HEK293 (cell line): ENCODE results near the gene DMD.
A peak's percentile ranks its signal among the peaks of the same experiment; 100 is the strongest.

Experiments used
- CTCF ChIA-PET: fragments of 350-600 bp; formaldehyde crosslinking; extraction: SDS; loops from one replicate; lab custom pipeline; 2021; ENCODE audit warnings: antibody characterized with exemption; lab: Yijun Ruan, JAX
- POLR2A ChIA-PET: fragments of 300-600 bp; formaldehyde crosslinking; extraction: SDS; loops from one replicate; lab custom pipeline; 2020; ENCODE audit warnings: antibody characterized with exemption, inconsistent platforms; lab: Yijun Ruan, JAX
- H3K27ac ChIP-seq: fragments of 200-500 bp; sonication (Bioruptor generic); 2 replicates; pipeline ENCODE4 v1.5.1; 2014; ENCODE audit warnings: low read depth, low read length, control low read depth, inconsistent platforms; ENCODE audit errors: extremely low read depth
- H3K36me3 ChIP-seq, 2 experiments: fragments of 200-500 bp in 1 of 2; sonication (Bioruptor generic) in 1 of 2; 1 replicate in 1 of 2; 2 replicates in 1 of 2; pipeline ENCODE4 v1.5.1; 2014 to 2017; ENCODE audit warnings: inconsistent platforms in 2 of 2, low read length in 2 of 2; ENCODE audit not compliant: control insufficient read depth in 2 of 2, insufficient read depth in 1 of 2
- H3K4me1 ChIP-seq: fragments of 200-500 bp; sonication (Bioruptor generic); 2 replicates; pipeline ENCODE4 v1.5.1; 2014; ENCODE audit warnings: mild to moderate bottlenecking, low read length, inconsistent platforms; ENCODE audit not compliant: control insufficient read depth, insufficient read depth
- H3K4me3 ChIP-seq: 2 replicates; pipeline ENCODE4 v1.5.1; 2011; ENCODE audit warnings: low read depth, mild to moderate bottlenecking, control low read depth, low read length, moderate library complexity
- H3K9me3 ChIP-seq: fragments of 200-500 bp; sonication (Bioruptor generic); 2 replicates; pipeline ENCODE4 v1.5.1; 2014; ENCODE audit warnings: low read depth, low read length, inconsistent platforms; ENCODE audit not compliant: control insufficient read depth, insufficient read depth
- GLI2 ChIP-seq: fragments of 450-650 bp; formaldehyde crosslinking; IDR thresholded peaks from 2 replicates; pipeline ENCODE4; 2017; ENCODE audit warnings: missing biosample characterization, missing genetic modification characterization, low read depth, borderline replicate concordance
- GLI4 ChIP-seq: fragments of 450-650 bp; formaldehyde crosslinking; IDR thresholded peaks from 2 replicates; pipeline ENCODE4 v1.5.1; 2016; ENCODE audit warnings: missing biosample characterization, missing genetic modification characterization
- OVOL3 ChIP-seq: fragments of 450-650 bp; formaldehyde crosslinking; IDR thresholded peaks from 2 replicates; pipeline ENCODE4 v1.5.1; 2016; ENCODE audit warnings: missing biosample characterization, missing genetic modification characterization
- SCRT1 ChIP-seq: fragments of 450-650 bp; formaldehyde crosslinking; IDR thresholded peaks from 2 replicates; pipeline ENCODE4 v1.5.1; 2016; ENCODE audit warnings: missing biosample characterization, missing genetic modification characterization, borderline replicate concordance
- SCRT2 ChIP-seq: fragments of 450-650 bp; formaldehyde crosslinking; IDR thresholded peaks from 2 replicates; pipeline ENCODE4 v1.5.1; 2016; ENCODE audit warnings: missing biosample characterization, missing genetic modification characterization
- ZFP41 ChIP-seq: fragments of 450-650 bp; formaldehyde crosslinking; IDR thresholded peaks from 2 replicates; pipeline ENCODE4 v1.5.1; 2016; ENCODE audit warnings: missing biosample characterization, missing genetic modification characterization, borderline replicate concordance
- ZNF2 ChIP-seq: fragments of 450-650 bp; formaldehyde crosslinking; IDR thresholded peaks from 2 replicates; pipeline ENCODE4 v1.5.1; 2016; ENCODE audit warnings: missing biosample characterization, missing genetic modification characterization
- ZNF366 ChIP-seq: fragments of 450-650 bp; formaldehyde crosslinking; conservative IDR thresholded peaks from 2 replicates; pipeline ENCODE4 v1.5.1; 2016; ENCODE audit warnings: missing biosample characterization, missing genetic modification characterization
- ZNF48 ChIP-seq: fragments of 450-650 bp; formaldehyde crosslinking; IDR thresholded peaks from 2 replicates; pipeline ENCODE4 v1.5.1; 2016; ENCODE audit warnings: missing biosample characterization, missing genetic modification characterization
- ZNF624 ChIP-seq: fragments of 450-650 bp; formaldehyde crosslinking; IDR thresholded peaks from 2 replicates; pipeline ENCODE4 v1.5.1; 2017; ENCODE audit warnings: missing biosample characterization, missing genetic modification characterization
- ZNF664 ChIP-seq: fragments of 450-650 bp; formaldehyde crosslinking; IDR thresholded peaks from 2 replicates; pipeline ENCODE4 v1.5.1; 2016; ENCODE audit warnings: missing biosample characterization, missing genetic modification characterization
- TF ChIP-seq, protein P1 (sequence below): fragments of 450-650 bp; formaldehyde crosslinking; IDR thresholded peaks from 2 replicates; pipeline ENCODE4 v1.5.1; 2016; ENCODE audit warnings: missing biosample characterization, missing genetic modification characterization
- TF ChIP-seq, protein P2 (sequence below): fragments of 450-650 bp; formaldehyde crosslinking; IDR thresholded peaks from 2 replicates; pipeline ENCODE4 v1.5.1; 2016; ENCODE audit warnings: missing biosample characterization, missing genetic modification characterization
- TF ChIP-seq, protein P3 (sequence below): fragments of 450-650 bp; formaldehyde crosslinking; IDR thresholded peaks from 2 replicates; pipeline ENCODE4 v1.5.1; 2016; ENCODE audit warnings: missing biosample characterization, missing genetic modification characterization
- TF ChIP-seq, protein P4 (sequence below): fragments of 450-650 bp; formaldehyde crosslinking; IDR thresholded peaks from 2 replicates; pipeline ENCODE4 v1.5.1; 2016; ENCODE audit warnings: missing biosample characterization, missing genetic modification characterization
- TF ChIP-seq, protein P5 (sequence below): fragments of 450-650 bp; formaldehyde crosslinking; IDR thresholded peaks from 2 replicates; pipeline ENCODE4 v1.5.1; 2016; ENCODE audit warnings: missing biosample characterization, missing genetic modification characterization, low read depth
- TF ChIP-seq, protein P6 (sequence below): fragments of 450-650 bp; formaldehyde crosslinking; IDR thresholded peaks from 2 replicates; pipeline ENCODE4 v1.5.1; 2016; ENCODE audit warnings: missing biosample characterization, missing genetic modification characterization

The DMD gene

DNA sequence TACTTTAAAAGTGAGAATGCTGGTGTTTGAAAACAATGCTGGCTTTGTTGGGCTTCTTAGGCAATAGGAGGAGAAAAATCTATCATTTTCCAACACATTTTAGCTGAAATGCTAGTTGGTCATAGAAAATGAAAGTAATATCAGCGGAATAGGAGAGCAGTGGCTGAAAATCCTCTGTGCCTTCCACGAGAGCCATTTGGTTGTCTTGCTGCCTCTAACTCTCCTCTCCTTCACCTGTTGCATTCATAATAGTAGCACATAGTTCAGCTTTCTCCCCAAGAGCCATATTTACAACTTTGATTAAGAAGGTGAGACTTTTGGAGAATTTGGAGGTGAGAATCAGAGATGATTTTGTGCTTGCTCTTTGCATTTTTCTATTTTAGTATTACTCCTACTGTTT, 1290.1 kb downstream of the DMD start:
- CTCF ChIA-PET, result no interaction called here
- POLR2A ChIA-PET, result no interaction called here
- Histone ChIP-seq H3K36me3 (no peaks in the 10 kb centered on the region), H3K27ac (no peak overlapping the region), H3K4me3 (no peak overlapping the region), H3K9me3 (no peaks in the 10 kb centered on the region), H3K4me1 (no peaks in the 10 kb centered on the region)
- TF ChIP-seq, protein P1, sequence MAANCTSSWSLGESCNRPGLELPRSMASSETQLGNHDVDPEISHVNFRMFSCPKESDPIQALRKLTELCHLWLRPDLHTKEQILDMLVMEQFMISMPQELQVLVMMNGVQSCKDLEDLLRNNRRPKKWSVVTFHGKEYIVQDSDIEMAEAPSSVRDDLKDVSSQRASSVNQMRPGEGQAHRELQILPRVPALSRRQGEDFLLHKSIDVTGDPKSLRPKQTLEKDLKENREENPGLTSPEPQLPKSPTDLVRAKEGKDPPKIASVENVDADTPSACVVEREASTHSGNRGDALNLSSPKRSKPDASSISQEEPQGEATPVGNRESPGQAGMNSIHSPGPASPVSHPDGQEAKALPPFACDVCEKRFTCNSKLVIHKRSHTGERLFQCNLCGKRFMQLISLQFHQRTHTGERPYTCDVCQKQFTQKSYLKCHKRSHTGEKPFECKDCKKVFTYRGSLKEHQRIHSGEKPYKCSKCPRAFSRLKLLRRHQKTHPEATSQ (tag by site-specific recombination), result no peak
- TF ChIP-seq, protein P2, sequence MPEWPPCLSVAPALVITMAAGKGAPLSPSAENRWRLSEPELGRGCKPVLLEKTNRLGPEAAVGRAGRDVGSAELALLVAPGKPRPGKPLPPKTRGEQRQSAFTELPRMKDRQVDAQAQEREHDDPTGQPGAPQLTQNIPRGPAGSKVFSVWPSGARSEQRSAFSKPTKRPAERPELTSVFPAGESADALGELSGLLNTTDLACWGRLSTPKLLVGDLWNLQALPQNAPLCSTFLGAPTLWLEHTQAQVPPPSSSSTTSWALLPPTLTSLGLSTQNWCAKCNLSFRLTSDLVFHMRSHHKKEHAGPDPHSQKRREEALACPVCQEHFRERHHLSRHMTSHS (tag by site-specific recombination), result no peak
- no peak for TF ChIP-seq OVOL3 (tag by site-specific recombination)
- TF ChIP-seq SCRT2 (tag by site-specific recombination), result peak; percentile 56
- TF ChIP-seq, protein P3, sequence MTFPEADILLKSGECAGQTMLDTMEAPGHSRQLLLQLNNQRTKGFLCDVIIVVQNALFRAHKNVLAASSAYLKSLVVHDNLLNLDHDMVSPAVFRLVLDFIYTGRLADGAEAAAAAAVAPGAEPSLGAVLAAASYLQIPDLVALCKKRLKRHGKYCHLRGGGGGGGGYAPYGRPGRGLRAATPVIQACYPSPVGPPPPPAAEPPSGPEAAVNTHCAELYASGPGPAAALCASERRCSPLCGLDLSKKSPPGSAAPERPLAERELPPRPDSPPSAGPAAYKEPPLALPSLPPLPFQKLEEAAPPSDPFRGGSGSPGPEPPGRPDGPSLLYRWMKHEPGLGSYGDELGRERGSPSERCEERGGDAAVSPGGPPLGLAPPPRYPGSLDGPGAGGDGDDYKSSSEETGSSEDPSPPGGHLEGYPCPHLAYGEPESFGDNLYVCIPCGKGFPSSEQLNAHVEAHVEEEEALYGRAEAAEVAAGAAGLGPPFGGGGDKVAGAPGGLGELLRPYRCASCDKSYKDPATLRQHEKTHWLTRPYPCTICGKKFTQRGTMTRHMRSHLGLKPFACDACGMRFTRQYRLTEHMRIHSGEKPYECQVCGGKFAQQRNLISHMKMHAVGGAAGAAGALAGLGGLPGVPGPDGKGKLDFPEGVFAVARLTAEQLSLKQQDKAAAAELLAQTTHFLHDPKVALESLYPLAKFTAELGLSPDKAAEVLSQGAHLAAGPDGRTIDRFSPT, result no peak
- TF ChIP-seq, protein P4, sequence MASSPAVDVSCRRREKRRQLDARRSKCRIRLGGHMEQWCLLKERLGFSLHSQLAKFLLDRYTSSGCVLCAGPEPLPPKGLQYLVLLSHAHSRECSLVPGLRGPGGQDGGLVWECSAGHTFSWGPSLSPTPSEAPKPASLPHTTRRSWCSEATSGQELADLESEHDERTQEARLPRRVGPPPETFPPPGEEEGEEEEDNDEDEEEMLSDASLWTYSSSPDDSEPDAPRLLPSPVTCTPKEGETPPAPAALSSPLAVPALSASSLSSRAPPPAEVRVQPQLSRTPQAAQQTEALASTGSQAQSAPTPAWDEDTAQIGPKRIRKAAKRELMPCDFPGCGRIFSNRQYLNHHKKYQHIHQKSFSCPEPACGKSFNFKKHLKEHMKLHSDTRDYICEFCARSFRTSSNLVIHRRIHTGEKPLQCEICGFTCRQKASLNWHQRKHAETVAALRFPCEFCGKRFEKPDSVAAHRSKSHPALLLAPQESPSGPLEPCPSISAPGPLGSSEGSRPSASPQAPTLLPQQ (tag by site-specific recombination), result no peak
- no peak for TF ChIP-seq ZNF2 (tag by site-specific recombination)
- no peak for TF ChIP-seq ZNF48 (tag by site-specific recombination)
- 0 out of 2 replicates have a peak, but pooled peaks have one; percentile 30 for TF ChIP-seq SCRT1 (tag by site-specific recombination)
- no peak for TF ChIP-seq GLI2 (tag by site-specific recombination)
- TF ChIP-seq GLI4 (tag by site-specific recombination), result no peak

DNA sequence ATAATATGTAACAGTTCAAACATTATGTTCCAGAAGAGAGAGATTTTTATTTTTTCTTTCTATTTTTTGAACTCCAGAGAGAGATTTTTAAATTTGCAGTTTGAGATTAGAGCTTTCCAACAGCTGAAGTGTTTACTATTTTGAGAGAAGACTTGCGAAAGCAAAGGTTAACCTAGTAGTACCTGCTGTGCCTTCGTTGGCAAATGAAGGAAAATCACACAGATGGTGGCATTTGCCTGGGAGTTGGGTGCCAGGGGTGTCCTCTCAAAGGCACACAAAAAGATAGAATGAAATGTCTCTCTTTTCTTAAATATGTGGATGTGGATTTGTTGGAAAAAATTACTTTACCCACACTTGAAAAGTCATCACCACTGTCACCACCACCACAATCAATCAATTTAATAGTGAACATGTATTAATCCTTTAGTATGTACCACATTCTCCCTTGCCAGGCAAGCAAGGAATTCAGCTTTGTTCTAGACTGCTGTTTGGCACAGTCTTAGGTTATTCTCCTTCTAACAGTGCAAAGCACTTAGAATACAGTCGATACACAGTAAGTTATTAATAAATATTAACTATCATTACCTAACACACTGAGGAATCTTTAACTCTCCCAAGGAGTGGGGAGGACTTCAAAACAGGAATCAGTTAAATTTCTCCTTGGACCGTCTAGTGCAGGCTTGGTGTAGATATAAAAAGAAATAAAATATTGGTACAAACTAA, 1301.3 kb downstream of the DMD start:
- H3K36me3 ChIP-seq, result no peaks in the 10 kb centered on the region
- H3K4me3 ChIP-seq, result no peak overlapping the region
- no peak overlapping the region for H3K27ac ChIP-seq
- H3K4me1 ChIP-seq, result no peaks in the 10 kb centered on the region
- POLR2A ChIA-PET, result no interaction called here
- CTCF ChIA-PET, result no interaction called here
- TF ChIP-seq ZNF664 (tag by site-specific recombination) (no peak), ZFP41 (no peak), ZNF366 (tag by site-specific recombination) (no peak), ZNF624 (tag by site-specific recombination) (no peak), GLI4 (tag by site-specific recombination) (no peak)
- TF ChIP-seq, protein P5, sequence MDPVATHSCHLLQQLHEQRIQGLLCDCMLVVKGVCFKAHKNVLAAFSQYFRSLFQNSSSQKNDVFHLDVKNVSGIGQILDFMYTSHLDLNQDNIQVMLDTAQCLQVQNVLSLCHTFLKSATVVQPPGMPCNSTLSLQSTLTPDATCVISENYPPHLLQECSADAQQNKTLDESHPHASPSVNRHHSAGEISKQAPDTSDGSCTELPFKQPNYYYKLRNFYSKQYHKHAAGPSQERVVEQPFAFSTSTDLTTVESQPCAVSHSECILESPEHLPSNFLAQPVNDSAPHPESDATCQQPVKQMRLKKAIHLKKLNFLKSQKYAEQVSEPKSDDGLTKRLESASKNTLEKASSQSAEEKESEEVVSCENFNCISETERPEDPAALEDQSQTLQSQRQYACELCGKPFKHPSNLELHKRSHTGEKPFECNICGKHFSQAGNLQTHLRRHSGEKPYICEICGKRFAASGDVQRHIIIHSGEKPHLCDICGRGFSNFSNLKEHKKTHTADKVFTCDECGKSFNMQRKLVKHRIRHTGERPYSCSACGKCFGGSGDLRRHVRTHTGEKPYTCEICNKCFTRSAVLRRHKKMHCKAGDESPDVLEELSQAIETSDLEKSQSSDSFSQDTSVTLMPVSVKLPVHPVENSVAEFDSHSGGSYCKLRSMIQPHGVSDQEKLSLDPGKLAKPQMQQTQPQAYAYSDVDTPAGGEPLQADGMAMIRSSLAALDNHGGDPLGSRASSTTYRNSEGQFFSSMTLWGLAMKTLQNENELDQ (tag by site-specific recombination), result no peak
- TF ChIP-seq, protein P6, sequence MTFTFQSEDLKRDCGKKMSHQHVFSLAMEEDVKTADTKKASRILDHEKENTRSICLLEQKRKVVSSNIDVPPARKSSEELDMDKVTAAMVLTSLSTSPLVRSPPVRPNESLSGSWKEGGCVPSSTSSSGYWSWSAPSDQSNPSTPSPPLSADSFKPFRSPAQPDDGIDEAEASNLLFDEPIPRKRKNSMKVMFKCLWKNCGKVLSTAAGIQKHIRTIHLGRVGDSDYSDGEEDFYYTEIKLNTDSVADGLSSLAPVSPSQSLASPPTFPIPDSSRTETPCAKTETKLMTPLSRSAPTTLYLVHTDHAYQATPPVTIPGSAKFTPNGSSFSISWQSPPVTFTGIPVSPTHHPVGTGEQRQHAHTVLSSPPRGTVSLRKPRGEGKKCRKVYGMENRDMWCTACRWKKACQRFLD (tag by site-specific recombination), result no peak
- TF ChIP-seq, all 188 proteins: peak for 0
- no peaks in the 10 kb centered on the region for H3K9me3 ChIP-seq
